GM18858 (cell line): ENCODE measurements around the gene RPTOR.

Source experiments
- ATAC-seq: cut with Tn5 transposase; IDR thresholded peaks from one replicate; pipeline ENCODE4 v1.9.1; 2021; ENCODE audit not compliant: unreplicated experiment

The RPTOR gene

GRCh38 chr17:80902197-80902962, 357.7 kb downstream of the RPTOR start:
- ATAC-seq, result no peak

- ATAC-seq, result no peak
These were observed 358.4 kb downstream of the RPTOR start for GRCh38 chr17:80902963-80903611.

GRCh38 chr17:80904036-80904753, 359.6 kb downstream of the RPTOR start:
- ATAC-seq, result no peak

GRCh38 chr17:80905586-80906230, 361.1 kb downstream of the RPTOR start:
- no peak for ATAC-seq

- ATAC-seq, result no peak
These were observed 362.0 kb downstream of the RPTOR start for GRCh38 chr17:80906364-80907259.

GRCh38 chr17:80907281-80907680, 362.6 kb downstream of the RPTOR start:
- ATAC-seq, result no peak

GRCh38 chr17:80908211-80908610, 363.6 kb downstream of the RPTOR start:
- ATAC-seq, result no peak

GRCh38 chr17:80908776-80909175, 364.1 kb downstream of the RPTOR start:
- ATAC-seq, result no peak

GRCh38 chr17:80909635-80910034, 365.0 kb downstream of the RPTOR start:
- ATAC-seq, result no peak

GRCh38 chr17:80910043-80910442, 365.4 kb downstream of the RPTOR start:
- no peak for ATAC-seq

GRCh38 chr17:80912476-80912875, 367.8 kb downstream of the RPTOR start:
- no peak for ATAC-seq

GRCh38 chr17:80913928-80914821, 369.5 kb downstream of the RPTOR start:
- no peak for ATAC-seq

GRCh38 chr17:80916246-80916645, 371.6 kb downstream of the RPTOR start:
- ATAC-seq, result no peak

GRCh38 chr17:80917716-80918560, 373.3 kb downstream of the RPTOR start:
- ATAC-seq, result no peak

- no peak for ATAC-seq
These were observed 374.1 kb downstream of the RPTOR start for GRCh38 chr17:80918731-80919130.

GRCh38 chr17:80919331-80920311, 375.0 kb downstream of the RPTOR start:
- no peak for ATAC-seq

GRCh38 chr17:80920441-80920840, 375.8 kb downstream of the RPTOR start:
- no peak for ATAC-seq
